ENCODE data around the gene ZNRF1. TPM values are rescaled to one million over a fixed set of nuclear protein-coding genes. Genes with fewer than 3 reads are reported as not detected.
A peak's percentile ranks its signal among the peaks of the same experiment; 100 is the strongest.
"Not testable (repeated sequence)": the region's sequence is repeated elsewhere in the genome, so short reads cannot be mapped to it uniquely, and the experiment has no call there.

The ZNRF1 gene
- total and polyA plus RNA-seq, 9 donors: 15.2 to 47.0 (median 45.2) TPM

DNA sequence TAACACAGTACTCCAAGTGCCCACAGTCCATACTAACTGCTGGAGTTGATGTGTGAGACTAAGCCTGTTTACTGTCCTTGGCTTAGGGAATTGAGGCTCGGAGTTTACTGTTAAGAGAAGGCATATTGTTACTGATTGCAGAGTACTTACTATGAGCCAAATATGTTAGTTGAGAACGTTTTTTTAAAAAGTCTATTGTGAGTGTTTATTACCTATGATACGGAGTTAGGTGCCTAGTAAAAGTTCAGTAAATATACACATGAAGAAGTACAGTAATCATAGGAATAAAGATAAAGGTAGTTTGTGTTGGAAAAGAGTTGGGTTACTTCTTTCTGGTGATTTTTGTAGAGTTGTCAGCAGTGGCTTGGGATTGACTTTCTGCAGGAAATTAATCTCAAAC is 25.4 kb downstream of the ZNRF1 start:
- H3K4me1 ChIP-seq (ENCODE audit: control insufficient read depth, insufficient read depth, low read length): peaks cover 2% of the 10 kb centered on the region
- no peaks in the 10 kb centered on the region for H3K36me3 ChIP-seq (ENCODE audit: control insufficient read depth, insufficient read depth, low read length)
- WGBS (ENCODE audit: insufficient coverage): no CpG with 5 or more reads among the region's 3 CpGs

DNA sequence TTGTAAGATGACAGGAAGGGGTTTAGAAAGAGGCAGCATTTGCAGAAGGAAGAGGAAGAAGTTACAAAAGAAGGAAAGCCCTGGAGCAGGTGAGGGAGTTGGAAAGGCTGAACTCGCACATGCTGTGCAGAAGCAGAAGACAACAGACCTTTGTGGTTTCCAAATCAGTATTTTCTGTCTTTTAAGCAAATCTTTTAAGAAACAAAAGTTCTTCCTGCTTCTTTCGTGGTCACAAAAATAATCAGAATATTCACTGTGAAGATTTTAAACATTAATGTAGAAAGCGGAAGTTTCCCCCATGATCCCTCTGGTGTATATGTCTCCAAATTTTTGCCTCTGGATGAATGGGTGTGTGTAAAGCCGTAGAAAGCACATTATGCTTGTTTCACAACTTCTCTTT is 25.8 kb downstream of the ZNRF1 start:
- H3K4me1 ChIP-seq (ENCODE audit: control insufficient read depth, insufficient read depth, low read length): peaks cover 2% of the 10 kb centered on the region
- WGBS (ENCODE audit: insufficient coverage): no CpG with 5 or more reads among the region's 4 CpGs

More for the DNA sequence above, 25.4 kb downstream of the ZNRF1 start:
- no peak overlapping the region for H3K27ac ChIP-seq (ENCODE audit: low read length)
- DNase-seq: no peak
- H3K27me3 ChIP-seq (ENCODE audit: control insufficient read depth, insufficient read depth, low read length): no peaks in the 10 kb centered on the region
- no peak overlapping the region for H3K4me3 ChIP-seq (ENCODE audit: low read length)
- H3K9me3 ChIP-seq (replicated peaks; ENCODE audit: control insufficient read depth, low read depth, low read length): peaks cover 10% of the 10 kb centered on the region

DNA sequence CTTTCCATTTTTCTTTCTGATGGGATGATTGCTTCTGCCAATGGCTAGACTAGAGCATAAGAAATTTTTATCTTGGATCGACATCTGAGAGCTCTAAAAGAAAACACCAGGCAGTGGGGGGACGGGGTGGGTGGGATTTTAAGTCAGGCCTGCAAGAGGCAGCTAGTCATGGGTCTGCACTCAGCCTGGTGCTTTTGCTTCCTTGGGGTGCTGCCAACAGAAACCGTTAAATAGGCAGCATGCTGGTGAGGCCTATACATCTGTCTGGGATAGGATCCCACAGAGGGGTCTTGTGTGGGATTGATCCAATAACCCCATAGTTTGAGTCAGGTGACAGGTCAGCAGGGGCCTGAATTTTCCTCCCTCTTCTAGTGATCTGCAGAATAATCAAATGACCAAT is 26.9 kb downstream of the ZNRF1 start:
- no peak overlapping the region for H3K4me3 ChIP-seq (ENCODE audit: low read length)
- peak; percentile 72 for DNase-seq
- 0% methylated on average over 1 of the region's 3 CpGs for WGBS (ENCODE audit: insufficient coverage)
- peak overlapping the region; percentile 86 for H3K27ac ChIP-seq (ENCODE audit: low read length)
- peaks cover 10% of the 10 kb centered on the region for H3K9me3 ChIP-seq (replicated peaks; ENCODE audit: control insufficient read depth, low read depth, low read length)
- no peaks in the 10 kb centered on the region for H3K36me3 ChIP-seq (ENCODE audit: control insufficient read depth, insufficient read depth, low read length)
- peaks cover 2% of the 10 kb centered on the region for H3K4me1 ChIP-seq (ENCODE audit: control insufficient read depth, insufficient read depth, low read length)
- H3K27me3 ChIP-seq (ENCODE audit: control insufficient read depth, insufficient read depth, low read length): no peaks in the 10 kb centered on the region

More for the DNA sequence above, 25.8 kb downstream of the ZNRF1 start:
- peak; percentile 45 for DNase-seq
- Histone ChIP-seq H3K27me3 (ENCODE audit: control insufficient read depth, insufficient read depth, low read length) (no peaks in the 10 kb centered on the region), H3K9me3 (replicated peaks; ENCODE audit: control insufficient read depth, low read depth, low read length) (peaks cover 10% of the 10 kb centered on the region), H3K27ac (ENCODE audit: low read length) (no peak overlapping the region), H3K36me3 (ENCODE audit: control insufficient read depth, insufficient read depth, low read length) (no peaks in the 10 kb centered on the region), H3K4me3 (ENCODE audit: low read length) (no peak overlapping the region)

DNA sequence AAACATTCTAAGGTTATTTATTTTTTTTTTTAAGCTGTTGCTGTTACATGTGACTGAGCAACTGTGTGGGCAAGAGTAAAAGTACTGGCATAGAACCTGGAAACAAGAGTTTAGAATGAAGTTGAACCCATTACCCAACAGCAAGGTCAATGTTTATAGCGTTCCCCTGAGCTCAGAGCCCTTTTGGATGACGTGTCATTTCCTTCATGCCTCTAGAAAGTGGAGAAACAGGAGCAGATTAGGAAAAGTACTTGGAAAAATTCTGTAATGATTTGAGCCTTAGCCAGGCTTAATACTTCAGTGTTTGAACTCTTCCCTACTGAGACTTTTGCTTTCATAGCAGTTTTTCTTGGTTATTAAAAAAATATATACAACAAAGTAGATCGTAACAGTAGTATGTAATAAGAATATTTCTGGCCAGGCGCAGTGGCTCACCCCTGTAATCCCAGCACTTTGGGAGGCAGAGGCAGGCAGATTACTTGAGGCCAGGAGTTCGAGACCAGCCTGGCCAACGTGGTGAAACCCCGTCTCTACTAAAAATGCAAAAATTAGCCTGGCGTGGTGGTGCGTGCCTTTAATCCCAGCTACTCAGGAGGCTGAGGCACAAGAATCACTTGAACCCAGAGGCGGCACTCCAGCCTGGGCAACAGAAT is 27.5 kb downstream of the ZNRF1 start:
- H3K9me3 ChIP-seq (replicated peaks; ENCODE audit: control insufficient read depth, low read depth, low read length): not testable (repeated sequence)
- DNase-seq: peak; percentile 97
- WGBS (ENCODE audit: insufficient coverage): no CpG with 5 or more reads among the region's 10 CpGs

DNA sequence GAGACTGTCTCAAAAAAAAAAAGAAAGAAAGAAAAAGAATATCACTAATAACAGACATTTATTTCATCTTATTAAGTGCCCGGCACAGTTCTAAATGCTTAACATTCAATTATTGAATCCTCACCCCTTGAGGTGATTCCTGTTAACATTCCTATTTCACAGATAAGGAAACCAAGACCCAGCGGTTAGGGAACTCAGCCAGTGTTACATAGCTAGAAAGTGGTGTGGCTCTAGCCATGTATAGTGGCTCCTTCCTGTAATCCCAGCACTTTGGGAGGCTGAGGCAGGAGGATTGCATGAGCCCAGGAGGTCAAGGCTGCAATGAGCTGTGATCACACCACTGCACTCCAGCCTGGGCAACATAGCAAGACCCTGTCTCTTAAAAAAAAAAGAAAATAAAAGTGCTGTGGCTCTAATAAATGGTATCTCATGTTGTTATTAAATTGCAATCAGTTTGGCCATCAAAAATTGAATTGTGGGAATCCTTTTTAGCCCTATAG is 28.1 kb downstream of the ZNRF1 start:
- H3K9me3 ChIP-seq (replicated peaks; ENCODE audit: control insufficient read depth, low read depth, low read length): no peaks in the 10 kb centered on the region
- peaks cover 2% of the 10 kb centered on the region for H3K4me1 ChIP-seq (ENCODE audit: control insufficient read depth, insufficient read depth, low read length)
- no peak for DNase-seq
- no CpG with 5 or more reads among the region's 2 CpGs for WGBS (ENCODE audit: insufficient coverage)
- no peaks in the 10 kb centered on the region for H3K27me3 ChIP-seq (ENCODE audit: control insufficient read depth, insufficient read depth, low read length)
- peak overlapping the region; percentile 86 for H3K27ac ChIP-seq (ENCODE audit: low read length)
- H3K36me3 ChIP-seq (ENCODE audit: control insufficient read depth, insufficient read depth, low read length): no peaks in the 10 kb centered on the region
- no peak overlapping the region for H3K4me3 ChIP-seq (ENCODE audit: low read length)

More for the DNA sequence above, 27.5 kb downstream of the ZNRF1 start:
- H3K4me3 ChIP-seq (ENCODE audit: low read length); H3K4me1 ChIP-seq (ENCODE audit: control insufficient read depth, insufficient read depth, low read length); H3K27me3 ChIP-seq (ENCODE audit: control insufficient read depth, insufficient read depth, low read length); H3K36me3 ChIP-seq (ENCODE audit: control insufficient read depth, insufficient read depth, low read length): not testable (repeated sequence)
- peak overlapping the region; percentile 86 for H3K27ac ChIP-seq (ENCODE audit: low read length)

DNA sequence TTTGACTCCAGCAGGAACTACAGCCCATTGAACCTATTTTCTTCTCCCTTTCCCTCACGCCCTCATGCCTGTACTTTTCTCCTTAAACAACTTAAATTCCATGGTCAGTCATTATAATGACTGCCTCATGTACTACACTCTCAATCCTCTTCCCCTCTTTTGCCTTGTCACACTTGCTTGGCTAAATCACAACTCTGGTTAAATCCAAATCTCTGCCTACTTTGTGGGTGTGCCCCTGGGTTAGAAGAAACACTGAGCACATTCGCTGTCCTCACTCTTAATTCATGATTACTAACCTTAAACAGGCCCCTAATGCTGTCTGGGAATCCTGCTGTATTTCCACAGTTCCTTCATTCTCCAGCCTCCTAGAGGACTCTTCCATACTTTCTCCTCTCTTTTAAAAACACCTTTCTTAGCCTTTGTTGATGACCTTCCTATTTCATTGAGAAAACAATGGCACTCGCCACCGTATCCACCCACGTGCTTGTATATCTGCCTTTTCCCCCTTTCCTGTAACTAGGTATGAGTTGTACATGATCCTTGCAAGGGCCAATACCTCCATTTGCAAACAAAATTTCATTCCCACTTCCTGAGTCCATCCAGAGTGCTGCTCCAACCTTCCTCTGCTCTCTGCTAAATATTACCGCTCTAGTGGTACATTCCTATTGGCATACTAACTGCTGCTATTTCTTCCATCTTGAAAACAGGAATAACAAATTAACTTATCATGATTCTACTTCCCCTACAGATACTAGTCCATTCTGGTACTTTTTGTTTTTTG is 28.9 kb downstream of the ZNRF1 start:
- Histone ChIP-seq H3K27ac (ENCODE audit: low read length) (no peak overlapping the region), H3K4me3 (ENCODE audit: low read length) (no peak overlapping the region), H3K9me3 (replicated peaks; ENCODE audit: control insufficient read depth, low read depth, low read length) (no peaks in the 10 kb centered on the region), H3K4me1 (ENCODE audit: control insufficient read depth, insufficient read depth, low read length) (peaks cover 2% of the 10 kb centered on the region), H3K36me3 (ENCODE audit: control insufficient read depth, insufficient read depth, low read length) (no peaks in the 10 kb centered on the region), H3K27me3 (ENCODE audit: control insufficient read depth, insufficient read depth, low read length) (no peaks in the 10 kb centered on the region)
- DNase-seq: no peak
- 93% methylated on average over 6 of the region's 6 CpGs for WGBS (ENCODE audit: insufficient coverage)

DNA sequence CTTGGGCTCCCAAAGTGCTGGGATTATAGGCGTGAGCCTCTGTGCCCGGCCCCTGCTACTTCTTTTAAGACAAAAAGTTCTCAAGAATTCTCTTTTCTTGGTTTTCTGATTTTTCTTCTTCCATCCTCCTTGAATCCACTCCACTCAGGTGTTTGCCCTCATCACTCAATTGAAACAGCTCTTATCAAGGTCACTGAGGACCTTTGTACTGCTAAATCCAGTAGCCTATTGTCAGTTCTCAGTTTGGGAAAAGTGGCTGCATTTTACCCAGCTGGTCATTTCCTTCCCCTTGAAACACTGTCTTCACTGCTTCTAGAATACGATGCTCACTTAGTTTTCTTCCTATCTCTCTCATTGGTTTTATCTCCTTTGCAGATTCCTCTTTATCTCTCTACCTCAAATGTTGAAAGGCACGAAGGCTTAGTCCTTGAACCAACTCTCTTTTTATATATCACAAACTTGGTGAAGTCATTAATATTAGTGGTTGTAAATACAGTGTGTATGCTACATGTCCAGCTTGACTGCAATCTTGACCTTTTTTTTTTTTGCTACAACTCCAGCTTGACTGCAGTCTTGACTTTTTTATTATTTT is 29.8 kb downstream of the ZNRF1 start:
- Histone ChIP-seq H3K27ac (ENCODE audit: low read length) (no peak overlapping the region), H3K4me3 (ENCODE audit: low read length) (no peak overlapping the region), H3K9me3 (replicated peaks; ENCODE audit: control insufficient read depth, low read depth, low read length) (no peaks in the 10 kb centered on the region), H3K27me3 (ENCODE audit: control insufficient read depth, insufficient read depth, low read length) (no peaks in the 10 kb centered on the region), H3K4me1 (ENCODE audit: control insufficient read depth, insufficient read depth, low read length) (peaks cover 2% of the 10 kb centered on the region), H3K36me3 (ENCODE audit: control insufficient read depth, insufficient read depth, low read length) (no peaks in the 10 kb centered on the region)
- DNase-seq: no peak
- 90% methylated on average over 3 of the region's 4 CpGs for WGBS (ENCODE audit: insufficient coverage)

DNA sequence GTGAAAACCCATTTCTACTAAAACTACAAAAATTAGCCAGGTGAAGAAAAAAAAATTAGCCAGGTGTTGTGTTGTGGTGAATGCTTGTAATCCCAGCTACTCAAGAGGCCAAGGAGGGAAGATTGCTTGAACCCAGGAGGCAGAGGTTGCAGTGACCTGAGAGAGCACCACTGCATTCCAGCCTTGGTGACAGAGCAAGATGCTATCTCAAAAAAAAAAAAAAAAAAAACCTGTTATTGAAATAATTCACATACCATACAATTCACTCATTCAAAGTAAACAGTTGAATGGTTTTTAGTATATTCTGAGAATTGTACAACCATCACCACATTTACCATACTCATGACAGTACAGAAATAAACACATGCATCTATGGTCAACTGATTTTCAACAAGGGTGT is 31.0 kb downstream of the ZNRF1 start:
- peaks cover 2% of the 10 kb centered on the region for H3K4me1 ChIP-seq (ENCODE audit: control insufficient read depth, insufficient read depth, low read length)
- DNase-seq: no peak

DNA sequence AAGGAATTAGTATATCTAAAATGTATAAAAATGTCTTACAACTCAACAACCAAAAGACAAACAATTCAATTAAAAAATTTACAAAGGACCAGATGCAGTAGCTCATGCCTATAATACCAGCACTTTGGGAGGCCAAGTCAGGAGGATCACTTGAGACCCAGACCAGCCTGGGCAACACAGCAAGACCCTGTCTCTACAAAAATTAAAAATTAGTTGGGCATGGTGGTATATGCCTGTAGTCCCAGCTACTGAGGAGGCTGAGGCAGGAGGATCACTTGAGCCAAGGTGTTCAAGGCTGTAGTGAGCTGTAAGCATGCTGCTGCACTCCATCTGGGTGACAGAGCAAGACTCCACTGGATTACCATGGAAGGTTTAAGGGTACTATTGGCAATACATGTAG is 33.8 kb downstream of the ZNRF1 start:
- no peaks in the 10 kb centered on the region for H3K27me3 ChIP-seq (ENCODE audit: control insufficient read depth, insufficient read depth, low read length)
- DNase-seq: no peak
- H3K36me3 ChIP-seq (ENCODE audit: control insufficient read depth, insufficient read depth, low read length): no peaks in the 10 kb centered on the region
- H3K4me3 ChIP-seq (ENCODE audit: low read length): no peak overlapping the region
- no peak overlapping the region for H3K27ac ChIP-seq (ENCODE audit: low read length)
- H3K9me3 ChIP-seq (replicated peaks; ENCODE audit: control insufficient read depth, low read depth, low read length): no peaks in the 10 kb centered on the region
- no peaks in the 10 kb centered on the region for H3K4me1 ChIP-seq (ENCODE audit: control insufficient read depth, insufficient read depth, low read length)

More for the DNA sequence above, 31.0 kb downstream of the ZNRF1 start:
- no peaks in the 10 kb centered on the region for H3K27me3 ChIP-seq (ENCODE audit: control insufficient read depth, insufficient read depth, low read length)
- no peak overlapping the region for H3K4me3 ChIP-seq (ENCODE audit: low read length)
- no peaks in the 10 kb centered on the region for H3K36me3 ChIP-seq (ENCODE audit: control insufficient read depth, insufficient read depth, low read length)
- no peaks in the 10 kb centered on the region for H3K9me3 ChIP-seq (replicated peaks; ENCODE audit: control insufficient read depth, low read depth, low read length)
- no peak overlapping the region for H3K27ac ChIP-seq (ENCODE audit: low read length)

DNA sequence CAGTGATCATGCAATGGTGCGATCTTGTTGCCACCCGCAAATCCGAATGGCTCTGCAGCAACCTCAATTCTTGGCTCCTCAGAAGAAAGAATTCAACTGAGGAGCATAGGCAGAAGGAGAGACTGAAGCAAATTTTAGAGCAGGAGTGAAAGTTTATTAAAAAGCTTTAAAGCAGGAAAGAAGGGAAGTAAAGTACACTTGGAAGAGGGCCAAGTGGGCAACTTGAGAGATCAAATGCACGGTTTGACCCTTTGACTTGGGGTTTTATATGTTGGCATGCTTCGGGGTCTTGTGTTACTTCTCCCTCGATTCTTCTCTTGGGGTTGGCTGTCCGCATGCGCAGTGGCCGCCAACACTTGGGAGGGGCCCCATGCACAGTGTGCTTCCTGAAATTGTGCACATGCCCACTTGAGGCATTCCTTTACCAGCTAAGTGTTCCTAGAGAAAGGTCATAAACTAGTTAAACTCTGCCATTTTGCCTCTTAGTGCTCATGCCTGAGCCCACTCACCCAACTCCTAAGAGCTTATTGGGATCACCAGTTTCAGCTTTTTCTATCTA is 36.7 kb downstream of the ZNRF1 start:
- Histone ChIP-seq H3K27ac (ENCODE audit: low read length) (no peak overlapping the region), H3K9me3 (replicated peaks; ENCODE audit: control insufficient read depth, low read depth, low read length) (peaks cover 9% of the 10 kb centered on the region), H3K27me3 (ENCODE audit: control insufficient read depth, insufficient read depth, low read length) (no peaks in the 10 kb centered on the region), H3K4me3 (ENCODE audit: low read length) (no peak overlapping the region), H3K4me1 (ENCODE audit: control insufficient read depth, insufficient read depth, low read length) (no peaks in the 10 kb centered on the region), H3K36me3 (ENCODE audit: control insufficient read depth, insufficient read depth, low read length) (no peaks in the 10 kb centered on the region)
- DNase-seq: no peak
- WGBS (ENCODE audit: insufficient coverage): 88% methylated on average over 6 of the region's 9 CpGs

Data from muscle of leg (tissue), 11 donors.